Neural cell (in vitro differentiated cells): ENCODE data around the gene GYS2. TPM values are rescaled to one million over a fixed set of nuclear protein-coding genes. Genes with fewer than 3 reads are reported as not detected.

ENCODE experiments used
- H2AFZ ChIP-seq: fragments of 200-600, 300-800 bp; sonication (generic), shearing (Covaris generic); 2 replicates; pipeline ENCODE4 v1.6.0; 2014; ENCODE audit warnings: low read depth, mild to moderate bottlenecking, antibody characterized with exemption, low read length, moderate library complexity
- H3F3A ChIP-seq: fragments of 200-600 bp; shearing (Covaris generic); 2 replicates; pipeline ENCODE4 v1.6.1; 2016; ENCODE audit warnings: mild to moderate bottlenecking, moderate library complexity, mixed read lengths, antibody characterized with exemption, low read length; ENCODE audit not compliant: insufficient read depth, poor library complexity, severe bottlenecking
- H3K27ac ChIP-seq: fragments of 200-600, 300-800 bp; sonication (generic), shearing (Covaris generic); 2 replicates; pipeline ENCODE4 v1.5.1; 2014; ENCODE audit warnings: mild to moderate bottlenecking, low read length, moderate library complexity
- H3K27me3 ChIP-seq: fragments of 300-800, 200-600 bp; sonication (generic), shearing (Covaris generic); 2 replicates; pipeline ENCODE4 v1.6.0; 2014; ENCODE audit warnings: mild to moderate bottlenecking, low read depth, low read length, moderate library complexity; ENCODE audit not compliant: insufficient read depth
- H3K36me3 ChIP-seq: fragments of 300-800, 200-600 bp; sonication (generic), shearing (Covaris generic); 2 replicates; pipeline ENCODE4 v1.5.1; 2014; ENCODE audit warnings: mild to moderate bottlenecking, antibody characterized with exemption, low read length, moderate library complexity; ENCODE audit not compliant: insufficient read depth
- H3K4me2 ChIP-seq: fragments of 300-800, 200-600 bp; sonication (generic), shearing (Covaris generic); 2 replicates; pipeline ENCODE4 v1.6.0; 2014; ENCODE audit warnings: mild to moderate bottlenecking, low read length
- H3K4me3 ChIP-seq: fragments of 300-800, 200-600 bp; sonication (generic), shearing (Covaris generic); 2 replicates; pipeline ENCODE4 v1.5.1; 2014; ENCODE audit warnings: mild to moderate bottlenecking, low read length, moderate library complexity
- H3K79me2 ChIP-seq: fragments of 200-600 bp; shearing (Covaris generic); replicated peaks from 2 replicates; pipeline ENCODE4 v1.6.0; 2014; ENCODE audit warnings: mild to moderate bottlenecking, low read length, moderate library complexity; ENCODE audit not compliant: insufficient read depth
- H3K9ac ChIP-seq: fragments of 300-800, 200-600 bp; sonication (generic), shearing (Covaris generic); 2 replicates; pipeline ENCODE4 v1.6.1; 2016; ENCODE audit warnings: mild to moderate bottlenecking, low read length, mixed read lengths
- H3K9me2 ChIP-seq: fragments of 200-600 bp; shearing (Covaris generic); 2 replicates; pipeline ENCODE4 v1.6.1; 2016; ENCODE audit warnings: mild to moderate bottlenecking, low read length, mixed read lengths; ENCODE audit not compliant: insufficient read depth
- H3K9me3 ChIP-seq: fragments of 200-600, 300-800 bp; sonication (generic), shearing (Covaris generic); 2 replicates; pipeline ENCODE4 v1.6.1; 2016; ENCODE audit warnings: mild to moderate bottlenecking, mixed run types, low read length, moderate library complexity, mixed read lengths
- H4K20me1 ChIP-seq: fragments of 200-600 bp; shearing (Covaris generic); 2 replicates; pipeline ENCODE4 v1.6.1; 2016; ENCODE audit warnings: mild to moderate bottlenecking, mixed run types; ENCODE audit not compliant: insufficient read depth
- EP300 ChIP-seq: fragments of 450-650 bp; conservative IDR thresholded peaks from 2 replicates; pipeline ENCODE4 v1.6.1; 2014; ENCODE audit warnings: antibody characterized with exemption, mild to moderate bottlenecking, moderate library complexity; ENCODE audit not compliant: poor library complexity, severe bottlenecking
- EZH2 ChIP-seq: fragments of 200-600, 300-800 bp; shearing (Covaris generic), sonication (generic); IDR thresholded peaks from 2 replicates; pipeline ENCODE4 v1.6.1; 2014; ENCODE audit warnings: antibody characterized with exemption, low read length, borderline replicate concordance, mild to moderate bottlenecking; ENCODE audit not compliant: insufficient read depth, poor library complexity, severe bottlenecking
- MXI1 ChIP-seq: fragments of 450-650 bp; conservative IDR thresholded peaks from 2 replicates; pipeline ENCODE4 v1.6.1; 2014; ENCODE audit warnings: antibody characterized with exemption, mild to moderate bottlenecking; ENCODE audit not compliant: poor library complexity, severe bottlenecking
- POLR2AphosphoS5 ChIP-seq: IDR thresholded peaks from 2 replicates; pipeline ENCODE4 v1.6.1; 2012
- RAD21 ChIP-seq: fragments of 450-650 bp; conservative IDR thresholded peaks from 2 replicates; pipeline ENCODE4 v1.6.1; 2014; ENCODE audit warnings: antibody characterized with exemption, mild to moderate bottlenecking, moderate library complexity
- SMC3 ChIP-seq: fragments of 450-650 bp; conservative IDR thresholded peaks from 2 replicates; pipeline ENCODE4 v1.6.1; 2014; ENCODE audit warnings: antibody characterized with exemption, mild to moderate bottlenecking, moderate library complexity; ENCODE audit not compliant: poor library complexity
- TAF1 ChIP-seq: IDR thresholded peaks from 2 replicates; pipeline ENCODE4 v1.6.1; 2012; ENCODE audit warnings: low read depth
- polyA plus RNA-seq: library from polyadenylated mRNA; depleted of rRNA; stranded (reverse); fragments of >200 nt; gene quantifications from 2 replicates; pipeline ENCODE4 v1.2.3, GENCODE V29; 2014
- TF ChIP-seq, protein P1 (sequence below): IDR thresholded peaks from 2 replicates; pipeline ENCODE4 v1.6.1; 2012; ENCODE audit warnings: borderline replicate concordance
- TF ChIP-seq, protein P2 (sequence below): fragments of 450-650 bp; IDR thresholded peaks from 2 replicates; pipeline ENCODE4 v1.5.1; 2014; ENCODE audit warnings: antibody characterized with exemption, mild to moderate bottlenecking, moderate library complexity; ENCODE audit not compliant: poor library complexity, severe bottlenecking

Gene GYS2
- polyA plus RNA-seq, 1 donor from 2014 or later, result not detected

DNA sequence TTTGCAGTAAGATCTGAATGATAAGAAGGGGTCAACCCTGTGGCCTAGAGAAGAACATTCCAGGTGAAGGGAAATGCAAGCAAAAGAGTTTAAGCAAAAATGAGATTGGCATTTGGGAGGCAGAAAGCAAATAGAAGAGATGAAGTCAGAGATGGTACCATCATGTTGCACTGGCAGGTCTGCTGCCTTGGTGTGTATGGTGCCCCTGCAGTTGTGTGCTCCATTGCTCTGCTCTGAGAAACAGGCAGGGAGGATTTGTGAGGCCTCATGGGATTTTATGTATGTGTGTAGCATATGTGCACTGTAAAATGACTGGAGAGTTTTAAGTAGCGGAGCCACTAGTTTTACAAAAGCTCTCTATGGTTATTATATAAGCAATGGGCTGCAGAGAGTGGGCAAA lies 46.4 kb upstream of the GYS2 start:
- H4K20me1 ChIP-seq, result no peaks in the 10 kb centered on the region
- no peaks in the 10 kb centered on the region for H3F3A ChIP-seq
- no peak overlapping the region for H3K27ac ChIP-seq
- peaks cover 14% of the 10 kb centered on the region for H3K36me3 ChIP-seq
- H3K9me3 ChIP-seq, result no peaks in the 10 kb centered on the region
- no peaks in the 10 kb centered on the region for H3K27me3 ChIP-seq
- no peak overlapping the region for H3K4me2 ChIP-seq
- H2AFZ ChIP-seq, result no peak overlapping the region
- H3K79me2 ChIP-seq, result peaks cover 33% of the 10 kb centered on the region
- H3K9ac ChIP-seq, result no peak overlapping the region
- H3K4me3 ChIP-seq, result no peak overlapping the region
- H3K9me2 ChIP-seq, result no peaks in the 10 kb centered on the region
- TF ChIP-seq EP300 (no peak), EZH2 (no peak), RAD21 (no peak), TAF1 (no peak), MXI1 (no peak), SMC3 (no peak), POLR2AphosphoS5 (no peak)
- TF ChIP-seq, protein P1, sequence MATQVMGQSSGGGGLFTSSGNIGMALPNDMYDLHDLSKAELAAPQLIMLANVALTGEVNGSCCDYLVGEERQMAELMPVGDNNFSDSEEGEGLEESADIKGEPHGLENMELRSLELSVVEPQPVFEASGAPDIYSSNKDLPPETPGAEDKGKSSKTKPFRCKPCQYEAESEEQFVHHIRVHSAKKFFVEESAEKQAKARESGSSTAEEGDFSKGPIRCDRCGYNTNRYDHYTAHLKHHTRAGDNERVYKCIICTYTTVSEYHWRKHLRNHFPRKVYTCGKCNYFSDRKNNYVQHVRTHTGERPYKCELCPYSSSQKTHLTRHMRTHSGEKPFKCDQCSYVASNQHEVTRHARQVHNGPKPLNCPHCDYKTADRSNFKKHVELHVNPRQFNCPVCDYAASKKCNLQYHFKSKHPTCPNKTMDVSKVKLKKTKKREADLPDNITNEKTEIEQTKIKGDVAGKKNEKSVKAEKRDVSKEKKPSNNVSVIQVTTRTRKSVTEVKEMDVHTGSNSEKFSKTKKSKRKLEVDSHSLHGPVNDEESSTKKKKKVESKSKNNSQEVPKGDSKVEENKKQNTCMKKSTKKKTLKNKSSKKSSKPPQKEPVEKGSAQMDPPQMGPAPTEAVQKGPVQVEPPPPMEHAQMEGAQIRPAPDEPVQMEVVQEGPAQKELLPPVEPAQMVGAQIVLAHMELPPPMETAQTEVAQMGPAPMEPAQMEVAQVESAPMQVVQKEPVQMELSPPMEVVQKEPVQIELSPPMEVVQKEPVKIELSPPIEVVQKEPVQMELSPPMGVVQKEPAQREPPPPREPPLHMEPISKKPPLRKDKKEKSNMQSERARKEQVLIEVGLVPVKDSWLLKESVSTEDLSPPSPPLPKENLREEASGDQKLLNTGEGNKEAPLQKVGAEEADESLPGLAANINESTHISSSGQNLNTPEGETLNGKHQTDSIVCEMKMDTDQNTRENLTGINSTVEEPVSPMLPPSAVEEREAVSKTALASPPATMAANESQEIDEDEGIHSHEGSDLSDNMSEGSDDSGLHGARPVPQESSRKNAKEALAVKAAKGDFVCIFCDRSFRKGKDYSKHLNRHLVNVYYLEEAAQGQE, result no peak
- TF ChIP-seq, protein P2, sequence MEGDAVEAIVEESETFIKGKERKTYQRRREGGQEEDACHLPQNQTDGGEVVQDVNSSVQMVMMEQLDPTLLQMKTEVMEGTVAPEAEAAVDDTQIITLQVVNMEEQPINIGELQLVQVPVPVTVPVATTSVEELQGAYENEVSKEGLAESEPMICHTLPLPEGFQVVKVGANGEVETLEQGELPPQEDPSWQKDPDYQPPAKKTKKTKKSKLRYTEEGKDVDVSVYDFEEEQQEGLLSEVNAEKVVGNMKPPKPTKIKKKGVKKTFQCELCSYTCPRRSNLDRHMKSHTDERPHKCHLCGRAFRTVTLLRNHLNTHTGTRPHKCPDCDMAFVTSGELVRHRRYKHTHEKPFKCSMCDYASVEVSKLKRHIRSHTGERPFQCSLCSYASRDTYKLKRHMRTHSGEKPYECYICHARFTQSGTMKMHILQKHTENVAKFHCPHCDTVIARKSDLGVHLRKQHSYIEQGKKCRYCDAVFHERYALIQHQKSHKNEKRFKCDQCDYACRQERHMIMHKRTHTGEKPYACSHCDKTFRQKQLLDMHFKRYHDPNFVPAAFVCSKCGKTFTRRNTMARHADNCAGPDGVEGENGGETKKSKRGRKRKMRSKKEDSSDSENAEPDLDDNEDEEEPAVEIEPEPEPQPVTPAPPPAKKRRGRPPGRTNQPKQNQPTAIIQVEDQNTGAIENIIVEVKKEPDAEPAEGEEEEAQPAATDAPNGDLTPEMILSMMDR, result no peak

DNA sequence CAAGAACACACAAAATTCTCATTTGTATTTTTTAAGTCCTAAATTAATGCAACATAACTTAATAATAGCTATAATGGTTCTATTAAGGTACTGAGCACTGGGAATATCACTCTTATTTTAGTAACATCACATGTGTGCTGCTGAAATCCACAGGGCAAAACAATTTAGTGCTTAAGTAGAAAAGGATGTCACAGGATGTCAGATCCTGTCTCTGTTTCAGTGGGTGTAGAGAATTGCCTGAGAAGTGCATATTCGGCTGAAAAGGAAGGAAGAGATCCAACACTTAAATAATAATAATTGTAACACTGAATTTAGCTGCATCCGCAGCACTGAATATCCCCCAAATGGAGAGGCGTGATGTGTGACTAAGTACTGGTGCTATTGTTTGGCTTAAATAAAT lies 44.4 kb upstream of the GYS2 start:
- H3K36me3 ChIP-seq, result peaks cover 15% of the 10 kb centered on the region

DNA sequence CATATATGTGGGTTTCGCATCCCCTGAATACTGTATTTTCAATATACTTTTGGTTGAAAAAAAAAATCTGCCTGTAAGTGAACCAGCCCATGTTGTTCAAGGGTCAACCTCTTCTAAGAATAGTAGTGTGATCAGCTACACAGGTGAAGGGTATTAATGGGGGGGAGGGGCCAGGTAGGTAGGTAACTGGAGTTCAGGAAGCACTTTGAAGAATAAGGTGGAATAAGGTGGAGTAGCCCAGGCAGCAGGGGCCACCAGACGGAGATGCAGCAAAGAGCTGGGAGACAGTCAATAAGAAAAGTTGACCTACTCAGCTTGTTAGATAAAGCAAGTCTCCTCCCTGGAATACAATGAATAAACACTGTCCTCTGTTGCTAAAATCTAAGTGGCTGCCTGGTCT lies 43.7 kb upstream of the GYS2 start:
- TF ChIP-seq SMC3 (no peak), POLR2AphosphoS5 (no peak), RAD21 (no peak), EZH2 (no peak), TAF1 (no peak), EP300 (no peak), MXI1 (no peak)
- TF ChIP-seq, protein P1, result no peak
- TF ChIP-seq, protein P2, result no peak
- Histone ChIP-seq H3K4me2 (no peak overlapping the region), H3K79me2 (peaks cover 13% of the 10 kb centered on the region), H3K9me3 (no peaks in the 10 kb centered on the region), H3F3A (no peaks in the 10 kb centered on the region), H3K36me3 (peaks cover 15% of the 10 kb centered on the region), H3K9ac (no peak overlapping the region), H3K27me3 (no peaks in the 10 kb centered on the region), H3K27ac (peak overlapping the region; percentile 31), H3K4me3 (no peak overlapping the region), H4K20me1 (no peaks in the 10 kb centered on the region), H2AFZ (no peak overlapping the region), H3K9me2 (no peaks in the 10 kb centered on the region)

More for the DNA sequence above, 44.4 kb upstream of the GYS2 start:
- Histone ChIP-seq H3K4me2 (no peak overlapping the region), H3K9ac (no peak overlapping the region), H2AFZ (no peak overlapping the region), H3K4me3 (no peak overlapping the region), H3K27ac (peak overlapping the region; percentile 31), H3K9me2 (no peaks in the 10 kb centered on the region), H3K27me3 (no peaks in the 10 kb centered on the region), H3F3A (no peaks in the 10 kb centered on the region), H3K9me3 (no peaks in the 10 kb centered on the region), H4K20me1 (no peaks in the 10 kb centered on the region), H3K79me2 (peaks cover 16% of the 10 kb centered on the region)
- TF ChIP-seq RAD21, result no peak
- peak; percentile 19 for TF ChIP-seq POLR2AphosphoS5
